ENCODE measurements around the gene TMEM161B. TPM values are rescaled to one million over a fixed set of nuclear protein-coding genes. Genes with fewer than 3 reads are reported as not detected.
A peak's percentile ranks its signal among the peaks of the same experiment; 100 is the strongest.
"Not testable (repeated sequence)": the region's sequence is repeated elsewhere in the genome, so short reads cannot be mapped to it uniquely, and the experiment has no call there.

The TMEM161B gene
- total and polyA plus RNA-seq, 12 donors: 3.8 to 32.3 (median 14.5) TPM

DNA sequence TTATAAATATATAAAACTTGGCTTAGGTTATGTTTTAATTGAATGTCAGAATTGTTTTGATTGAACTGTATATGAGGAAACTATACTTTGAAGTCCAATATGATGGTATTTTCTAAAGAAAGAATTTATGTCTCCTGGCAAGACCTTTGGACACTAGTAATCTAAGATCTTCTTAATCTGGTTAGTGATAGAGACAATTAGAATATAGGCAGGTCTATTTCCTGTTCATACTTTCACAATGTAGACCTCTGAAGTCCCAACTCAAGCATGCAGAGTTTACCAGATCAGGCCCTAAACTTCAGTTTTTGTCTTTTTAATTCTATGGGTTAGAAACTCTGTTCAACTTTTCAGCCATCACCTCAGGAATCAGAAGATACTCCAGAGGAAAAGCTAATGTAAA, 6.9 kb upstream of the TMEM161B start:
- TF ChIP-seq, protein P1, sequence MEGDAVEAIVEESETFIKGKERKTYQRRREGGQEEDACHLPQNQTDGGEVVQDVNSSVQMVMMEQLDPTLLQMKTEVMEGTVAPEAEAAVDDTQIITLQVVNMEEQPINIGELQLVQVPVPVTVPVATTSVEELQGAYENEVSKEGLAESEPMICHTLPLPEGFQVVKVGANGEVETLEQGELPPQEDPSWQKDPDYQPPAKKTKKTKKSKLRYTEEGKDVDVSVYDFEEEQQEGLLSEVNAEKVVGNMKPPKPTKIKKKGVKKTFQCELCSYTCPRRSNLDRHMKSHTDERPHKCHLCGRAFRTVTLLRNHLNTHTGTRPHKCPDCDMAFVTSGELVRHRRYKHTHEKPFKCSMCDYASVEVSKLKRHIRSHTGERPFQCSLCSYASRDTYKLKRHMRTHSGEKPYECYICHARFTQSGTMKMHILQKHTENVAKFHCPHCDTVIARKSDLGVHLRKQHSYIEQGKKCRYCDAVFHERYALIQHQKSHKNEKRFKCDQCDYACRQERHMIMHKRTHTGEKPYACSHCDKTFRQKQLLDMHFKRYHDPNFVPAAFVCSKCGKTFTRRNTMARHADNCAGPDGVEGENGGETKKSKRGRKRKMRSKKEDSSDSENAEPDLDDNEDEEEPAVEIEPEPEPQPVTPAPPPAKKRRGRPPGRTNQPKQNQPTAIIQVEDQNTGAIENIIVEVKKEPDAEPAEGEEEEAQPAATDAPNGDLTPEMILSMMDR (IDR thresholded peaks at IDR 0.05): no peak
- TF ChIP-seq POLR2A (IDR thresholded peaks at IDR 0.05): no peak
- Histone ChIP-seq H3K27me3 (no peaks in the 10 kb centered on the region), H3K9me3 (replicated peaks in 1 of 3) (no peaks in the 10 kb centered on the region), H3K4me1 (replicated peaks in 1 of 2) (peaks cover 0 to 2% of the 10 kb centered on the region in 2 donors), H3K27ac (no peak overlapping the region), H3K4me3 (no peak overlapping the region), H3K36me3 (replicated peaks in 1 of 2) (no peaks in the 10 kb centered on the region)
- no peak for DNase-seq
- intact Hi-C loops (cut with DNase I): no loop called here

DNA sequence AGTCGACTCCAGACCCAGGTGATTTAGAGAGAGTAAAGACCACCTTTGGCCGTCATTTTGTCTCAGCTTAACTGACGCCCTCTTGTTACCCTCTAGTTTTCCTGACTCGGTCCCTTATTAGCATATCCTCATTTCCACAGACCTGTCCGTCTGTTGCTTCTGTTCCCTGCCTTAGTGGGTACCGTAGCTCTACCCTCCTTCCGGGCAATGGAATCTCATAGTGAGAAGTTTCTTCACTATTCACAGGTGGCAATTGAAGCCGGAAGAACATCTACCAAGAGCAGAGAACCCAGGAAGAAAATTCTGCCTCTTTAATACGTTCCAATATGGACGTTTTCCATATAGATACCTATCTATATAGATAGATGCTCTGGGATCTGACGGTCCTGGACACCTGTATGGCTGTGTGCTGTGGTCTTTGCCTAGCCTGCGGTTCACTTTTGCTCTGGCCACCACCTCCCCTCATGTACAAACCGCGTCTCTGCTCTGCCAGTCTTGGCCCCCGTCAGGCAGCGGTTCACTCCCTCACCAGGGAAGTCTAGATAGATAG, 652 bp upstream of the TMEM161B start:
- DNase-seq: peak in 5 of 7 donors; percentile 10 to 20 (median 14)
- no peaks in the 10 kb centered on the region for H3K27me3 ChIP-seq
- TF ChIP-seq, protein P1 (IDR thresholded peaks at IDR 0.05): no peak
- no peak for TF ChIP-seq POLR2A (IDR thresholded peaks at IDR 0.05)
- WGBS, 4 donors: 5 to 9% (median 7%) methylated on average over 16 of the region's 16 CpGs
- no peaks in the 10 kb centered on the region for H3K36me3 ChIP-seq (replicated peaks in 1 of 2)
- H3K27ac ChIP-seq: peak overlapping the region in 2 of 5 donors; percentile 30 to 78
- no peaks in the 10 kb centered on the region for H3K9me3 ChIP-seq (replicated peaks in 1 of 3)
- H3K4me1 ChIP-seq (replicated peaks in 1 of 2): peaks cover 4 to 31% of the 10 kb centered on the region in 2 donors
- H3K4me3 ChIP-seq: peak overlapping the region in 3 of 4 donors; percentile 21 to 96 (median 86)
- intact Hi-C loops (cut with DNase I): no loop called here

DNA sequence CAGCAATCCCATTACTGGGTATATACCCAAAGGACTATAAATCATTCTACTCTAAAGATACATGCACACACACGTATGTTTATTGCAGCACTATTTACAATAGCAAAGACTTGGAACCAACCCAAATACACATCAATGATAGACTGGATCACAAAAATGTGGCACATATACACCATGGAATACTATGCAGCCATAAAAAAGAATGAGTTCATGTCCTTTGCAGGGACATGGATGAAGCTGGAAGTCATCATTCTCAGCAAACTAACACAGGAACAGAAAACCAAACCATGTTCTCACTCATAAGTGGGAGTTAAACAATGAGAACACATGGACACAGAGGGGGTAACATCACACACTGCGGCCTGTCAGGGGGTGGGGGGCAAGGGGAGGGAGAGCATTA, 4.1 kb downstream of the TMEM161B start:
- H3K27me3 ChIP-seq; DNase-seq; H3K36me3 ChIP-seq (replicated peaks in 1 of 2); intact Hi-C loops (cut with DNase I); H3K27ac ChIP-seq; H3K4me3 ChIP-seq; H3K9me3 ChIP-seq (replicated peaks in 1 of 3): not testable (repeated sequence)
- 88 to 100% (median 97%) methylated on average over 2 of the region's 2 CpGs for WGBS, 4 donors
- H3K4me1 ChIP-seq (replicated peaks in 1 of 2): peaks cover 2 to 18% of the 10 kb centered on the region in 2 donors

DNA sequence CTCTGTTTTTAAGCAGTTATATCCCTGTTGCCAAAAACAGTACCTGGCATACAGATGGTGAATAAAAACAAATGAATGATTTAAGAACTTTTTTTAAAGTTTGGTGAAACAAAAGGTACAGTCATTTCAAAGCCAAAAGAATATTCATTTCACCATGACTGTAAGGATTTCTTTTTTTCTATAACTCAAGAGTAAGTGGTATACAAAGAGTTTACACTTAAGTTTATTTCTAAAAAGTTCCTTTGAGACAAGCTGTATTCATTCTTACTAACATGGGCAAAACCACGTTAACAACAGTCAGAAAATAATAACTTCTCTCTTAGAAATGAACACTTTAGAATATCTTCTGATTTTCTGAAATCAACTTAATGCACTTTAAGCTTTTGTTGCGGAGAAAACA, 5.3 kb downstream of the TMEM161B start:
- H3K4me3 ChIP-seq: no peak overlapping the region
- H3K27ac ChIP-seq: no peak overlapping the region
- H3K36me3 ChIP-seq (replicated peaks in 1 of 2): no peaks in the 10 kb centered on the region
- H3K27me3 ChIP-seq: no peaks in the 10 kb centered on the region
- H3K9me3 ChIP-seq (replicated peaks in 1 of 3): no peaks in the 10 kb centered on the region
- peaks cover 0 to 16% of the 10 kb centered on the region in 2 donors for H3K4me1 ChIP-seq (replicated peaks in 1 of 2)
- DNase-seq: no peak
- WGBS, 4 donors: 91 to 97% (median 93%) methylated on average over 2 of the region's 2 CpGs
- TF ChIP-seq, protein P1 (IDR thresholded peaks at IDR 0.05): no peak
- TF ChIP-seq POLR2A (IDR thresholded peaks at IDR 0.05): no peak
- intact Hi-C loops (cut with DNase I): no loop called here

DNA sequence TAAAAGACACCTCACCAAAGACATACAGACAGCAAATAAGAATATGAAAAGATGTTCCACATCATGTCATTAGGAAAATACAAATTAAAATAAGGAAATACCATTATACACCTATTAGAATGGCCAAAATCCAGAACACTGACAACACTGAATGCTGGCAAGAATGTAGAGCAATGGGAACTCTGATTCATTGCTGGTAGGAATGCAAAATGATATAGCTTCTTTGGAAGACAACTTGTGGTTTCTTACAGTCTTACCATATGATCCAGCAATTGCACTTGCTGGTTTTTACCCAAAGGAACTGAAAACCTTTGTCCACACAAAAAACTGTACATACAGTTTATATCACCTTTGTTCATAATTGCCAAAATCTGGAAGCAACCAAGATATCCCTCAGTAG, 6.5 kb downstream of the TMEM161B start:
- Histone ChIP-seq H3K9me3 (replicated peaks in 1 of 3) (no peaks in the 10 kb centered on the region), H3K4me1 (replicated peaks in 1 of 2) (peaks cover 8 to 15% of the 10 kb centered on the region in 2 donors), H3K27me3 (no peaks in the 10 kb centered on the region), H3K36me3 (replicated peaks in 1 of 2) (no peaks in the 10 kb centered on the region), H3K4me3 (no peak overlapping the region), H3K27ac (no peak overlapping the region)
- intact Hi-C loops (cut with DNase I): no loop called here
- no peak for DNase-seq
- TF ChIP-seq, protein P1 (IDR thresholded peaks at IDR 0.05): no peak
- no peak for TF ChIP-seq POLR2A (IDR thresholded peaks at IDR 0.05)

All from adrenal gland (tissue), 12 donors.